Loucy (cell line): Measurements from ENCODE around the gene CDHR1.

Source experiments
- H2AFZ ChIP-seq: fragments of 200-600 bp; sonication (generic); 2 replicates; pipeline ENCODE4 v1.6.0; 2016; ENCODE audit warnings: antibody characterized with exemption, mild to moderate bottlenecking, low read length, moderate library complexity
- H3F3A ChIP-seq: fragments of 200-600 bp; 2 replicates; pipeline ENCODE4 v1.6.0; 2016; ENCODE audit warnings: antibody characterized with exemption, low read depth, mild to moderate bottlenecking
- H3K27me3 ChIP-seq: fragments of 200-600 bp; sonication (generic); 2 replicates; pipeline ENCODE4 v1.6.1; 2014; ENCODE audit warnings: low read length, mild to moderate bottlenecking; ENCODE audit not compliant: insufficient read depth, poor library complexity, severe bottlenecking
- H3K36me3 ChIP-seq: fragments of 200-600 bp; sonication (generic); 2 replicates; pipeline ENCODE4 v1.6.1; 2016; ENCODE audit warnings: low read length; ENCODE audit not compliant: insufficient read depth
- H3K4me1 ChIP-seq: fragments of 200-600 bp; sonication (generic); 2 replicates; pipeline ENCODE4 v1.5.1; 2014; ENCODE audit warnings: low read length, mild to moderate bottlenecking; ENCODE audit not compliant: insufficient read depth, poor library complexity, severe bottlenecking
- H3K4me2 ChIP-seq: fragments of 200-600 bp; sonication (generic); 2 replicates; pipeline ENCODE4 v1.6.0; 2014; ENCODE audit warnings: antibody characterized with exemption, low read length, low read depth, mild to moderate bottlenecking; ENCODE audit not compliant: poor library complexity, severe bottlenecking
- H3K4me3 ChIP-seq: fragments of 200-600 bp; sonication (generic); 2 replicates; pipeline ENCODE4 v1.5.1; 2014; ENCODE audit warnings: low read length, mild to moderate bottlenecking, mixed read lengths; ENCODE audit not compliant: poor library complexity, severe bottlenecking
- H3K79me2 ChIP-seq: fragments of 200-600 bp; sonication (generic); 2 replicates; pipeline ENCODE4 v1.6.1; 2014; ENCODE audit warnings: low read length; ENCODE audit not compliant: insufficient read depth
- H3K9ac ChIP-seq: fragments of 200-600 bp; sonication (generic); 2 replicates; pipeline ENCODE4 v1.6.0; 2014; ENCODE audit warnings: mild to moderate bottlenecking, low read depth, low read length, moderate library complexity; ENCODE audit not compliant: poor library complexity, severe bottlenecking
- H3K9me2 ChIP-seq: fragments of 200-600 bp; sonication (generic); replicated peaks from 2 replicates; pipeline ENCODE4 v1.6.1; 2016; ENCODE audit warnings: low read depth, low read length, mixed read lengths
- H3K9me3 ChIP-seq: fragments of 200-600 bp; sonication (generic); 2 replicates; pipeline ENCODE4 v1.6.1; 2014; ENCODE audit warnings: mild to moderate bottlenecking, antibody characterized with exemption, low read length, low read depth; ENCODE audit not compliant: insufficient read depth
- H4K20me1 ChIP-seq: fragments of 200-600 bp; sonication (generic); 2 replicates; pipeline ENCODE4 v1.6.0; 2014; ENCODE audit warnings: antibody characterized with exemption, low read length, mild to moderate bottlenecking; ENCODE audit not compliant: insufficient read depth, poor library complexity, severe bottlenecking
- EZH2phosphoT487 ChIP-seq: fragments of 200-600 bp; IDR thresholded peaks from 2 replicates; pipeline ENCODE4 v1.6.1; 2018; ENCODE audit warnings: antibody characterized with exemption, mild to moderate bottlenecking, moderate library complexity, borderline replicate concordance
- TF ChIP-seq, protein P1 (sequence below): fragments of 200-600 bp; sonication (generic); conservative IDR thresholded peaks from 2 replicates; pipeline ENCODE4 v1.5.1; 2014; ENCODE audit warnings: mild to moderate bottlenecking, antibody characterized with exemption, low read length

Gene CDHR1

DNA sequence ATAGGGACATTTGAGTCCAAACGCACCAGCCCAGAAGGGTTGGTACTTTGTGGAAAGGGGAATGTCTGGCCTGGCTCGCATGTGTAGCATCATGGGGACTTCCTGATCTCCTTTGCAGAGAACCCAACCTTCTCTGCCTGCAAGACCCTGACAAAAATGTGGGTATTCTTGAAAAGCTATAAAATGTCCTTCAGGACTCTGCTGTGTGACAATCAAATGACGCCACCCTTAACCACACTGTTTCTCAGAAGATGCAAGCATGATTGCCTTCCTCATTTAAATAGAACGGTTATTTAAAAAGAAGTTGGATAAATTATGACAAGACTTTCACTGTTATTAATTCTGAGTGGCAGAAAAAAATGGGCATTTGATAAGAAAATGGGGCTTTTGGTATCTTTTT is 35.8 kb upstream of the CDHR1 start:
- no peaks in the 10 kb centered on the region for H3K79me2 ChIP-seq
- no peaks in the 10 kb centered on the region for H3K9me2 ChIP-seq
- H3K9me3 ChIP-seq, result no peaks in the 10 kb centered on the region
- no peak for TF ChIP-seq EZH2phosphoT487
- TF ChIP-seq, protein P1, sequence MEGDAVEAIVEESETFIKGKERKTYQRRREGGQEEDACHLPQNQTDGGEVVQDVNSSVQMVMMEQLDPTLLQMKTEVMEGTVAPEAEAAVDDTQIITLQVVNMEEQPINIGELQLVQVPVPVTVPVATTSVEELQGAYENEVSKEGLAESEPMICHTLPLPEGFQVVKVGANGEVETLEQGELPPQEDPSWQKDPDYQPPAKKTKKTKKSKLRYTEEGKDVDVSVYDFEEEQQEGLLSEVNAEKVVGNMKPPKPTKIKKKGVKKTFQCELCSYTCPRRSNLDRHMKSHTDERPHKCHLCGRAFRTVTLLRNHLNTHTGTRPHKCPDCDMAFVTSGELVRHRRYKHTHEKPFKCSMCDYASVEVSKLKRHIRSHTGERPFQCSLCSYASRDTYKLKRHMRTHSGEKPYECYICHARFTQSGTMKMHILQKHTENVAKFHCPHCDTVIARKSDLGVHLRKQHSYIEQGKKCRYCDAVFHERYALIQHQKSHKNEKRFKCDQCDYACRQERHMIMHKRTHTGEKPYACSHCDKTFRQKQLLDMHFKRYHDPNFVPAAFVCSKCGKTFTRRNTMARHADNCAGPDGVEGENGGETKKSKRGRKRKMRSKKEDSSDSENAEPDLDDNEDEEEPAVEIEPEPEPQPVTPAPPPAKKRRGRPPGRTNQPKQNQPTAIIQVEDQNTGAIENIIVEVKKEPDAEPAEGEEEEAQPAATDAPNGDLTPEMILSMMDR, result no peak
- no peak overlapping the region for H2AFZ ChIP-seq
- H3K4me1 ChIP-seq, result no peaks in the 10 kb centered on the region
- peaks cover 10% of the 10 kb centered on the region; the same call in 1 of the 2 replicates for H3K36me3 ChIP-seq
- no peak overlapping the region for H3K4me2 ChIP-seq
- H4K20me1 ChIP-seq, result no peaks in the 10 kb centered on the region
- H3K9ac ChIP-seq, result no peak overlapping the region
- no peaks in the 10 kb centered on the region for H3F3A ChIP-seq
- no peak overlapping the region for H3K4me3 ChIP-seq
- H3K27me3 ChIP-seq, result no peaks in the 10 kb centered on the region

DNA sequence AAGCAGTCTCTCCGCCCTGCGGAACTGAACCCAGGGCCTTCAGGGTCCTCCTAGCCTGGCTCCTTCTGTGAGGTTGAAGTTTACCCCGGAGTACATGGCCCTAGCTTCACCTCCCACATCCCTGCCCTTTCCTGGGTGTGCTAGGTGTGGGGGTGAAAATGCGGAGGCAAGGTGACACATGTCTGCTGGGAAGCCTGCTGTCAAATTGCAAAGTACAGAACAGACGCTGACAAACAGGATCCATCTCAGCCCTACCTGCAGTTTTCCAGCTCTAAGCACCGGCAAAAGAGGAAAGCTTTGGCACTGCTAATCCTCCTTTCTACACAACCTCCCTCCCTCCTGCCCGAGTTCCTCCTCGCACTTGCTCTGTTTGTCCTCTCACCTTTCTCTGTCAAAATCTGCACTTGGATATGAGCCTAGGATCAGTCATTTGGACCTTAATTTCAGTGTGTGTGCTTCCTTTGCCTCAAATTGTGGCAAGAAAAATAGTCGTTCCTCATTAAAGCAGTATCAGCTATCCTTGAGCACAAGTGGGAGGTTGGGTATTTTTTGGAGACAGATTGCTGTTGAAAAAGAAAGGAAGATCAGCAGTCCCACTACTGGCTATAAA is 35.2 kb upstream of the CDHR1 start:
- TF ChIP-seq, protein P1, result no peak
- no peak for TF ChIP-seq EZH2phosphoT487
- no peaks in the 10 kb centered on the region for H3K79me2 ChIP-seq
- no peaks in the 10 kb centered on the region for H3K9me2 ChIP-seq
- H3K36me3 ChIP-seq, result peaks cover 7% of the 10 kb centered on the region; the same call in 1 of the 2 replicates
- no peak overlapping the region for H2AFZ ChIP-seq
- H4K20me1 ChIP-seq, result no peaks in the 10 kb centered on the region
- H3K9me3 ChIP-seq, result no peaks in the 10 kb centered on the region
- H3K4me2 ChIP-seq, result no peak overlapping the region
- no peaks in the 10 kb centered on the region for H3K27me3 ChIP-seq
- no peaks in the 10 kb centered on the region for H3F3A ChIP-seq
- H3K4me3 ChIP-seq, result no peak overlapping the region
- no peak overlapping the region for H3K9ac ChIP-seq
- no peaks in the 10 kb centered on the region for H3K4me1 ChIP-seq

DNA sequence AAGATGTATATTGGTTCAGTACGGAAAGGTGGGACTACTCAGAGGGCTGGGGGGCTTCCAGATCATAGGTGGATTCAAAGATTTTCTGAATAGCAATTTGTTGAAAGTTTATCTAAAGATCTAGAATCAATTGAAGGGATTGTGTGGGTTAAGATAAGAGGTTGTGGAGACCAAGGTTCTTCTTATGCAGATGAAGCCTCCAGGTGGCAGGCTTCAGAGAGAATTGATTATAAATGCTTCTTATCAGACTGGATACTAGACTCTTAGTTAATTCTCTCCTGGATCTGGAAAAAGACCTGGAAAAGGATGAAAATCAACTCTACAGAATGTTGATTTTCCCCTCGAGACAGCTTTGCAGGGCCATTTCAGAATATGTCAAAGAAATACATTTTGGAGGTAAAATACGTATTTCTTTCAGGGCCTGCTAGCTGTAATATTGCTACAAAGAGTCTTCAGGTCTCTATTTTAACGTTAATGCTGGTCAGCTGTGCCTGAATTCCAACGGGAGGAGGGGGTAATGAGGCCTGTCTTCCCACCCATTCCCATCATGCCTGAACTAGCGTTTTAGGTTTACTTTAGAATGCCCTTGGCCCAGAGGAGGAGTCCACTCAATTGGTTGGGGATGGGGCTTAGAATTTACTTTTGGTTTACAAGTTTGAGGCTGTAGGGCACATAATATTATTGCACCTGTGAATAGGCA is 33.5 kb upstream of the CDHR1 start:
- Histone ChIP-seq H3K79me2 (no peaks in the 10 kb centered on the region), H3K36me3 (no peaks in the 10 kb centered on the region), H3K9ac (no peak overlapping the region), H3F3A (no peaks in the 10 kb centered on the region), H3K9me3 (no peaks in the 10 kb centered on the region), H3K4me3 (no peak overlapping the region), H3K4me2 (no peak overlapping the region), H4K20me1 (no peaks in the 10 kb centered on the region), H3K27me3 (no peaks in the 10 kb centered on the region), H2AFZ (no peak overlapping the region), H3K4me1 (no peaks in the 10 kb centered on the region), H3K9me2 (no peaks in the 10 kb centered on the region)
- TF ChIP-seq, protein P1, result peak; percentile 24; the same call in 1 of the 2 replicates
- no peak for TF ChIP-seq EZH2phosphoT487
